ENCODE measurements around the gene IGFBP5.

Gene IGFBP5

DNA sequence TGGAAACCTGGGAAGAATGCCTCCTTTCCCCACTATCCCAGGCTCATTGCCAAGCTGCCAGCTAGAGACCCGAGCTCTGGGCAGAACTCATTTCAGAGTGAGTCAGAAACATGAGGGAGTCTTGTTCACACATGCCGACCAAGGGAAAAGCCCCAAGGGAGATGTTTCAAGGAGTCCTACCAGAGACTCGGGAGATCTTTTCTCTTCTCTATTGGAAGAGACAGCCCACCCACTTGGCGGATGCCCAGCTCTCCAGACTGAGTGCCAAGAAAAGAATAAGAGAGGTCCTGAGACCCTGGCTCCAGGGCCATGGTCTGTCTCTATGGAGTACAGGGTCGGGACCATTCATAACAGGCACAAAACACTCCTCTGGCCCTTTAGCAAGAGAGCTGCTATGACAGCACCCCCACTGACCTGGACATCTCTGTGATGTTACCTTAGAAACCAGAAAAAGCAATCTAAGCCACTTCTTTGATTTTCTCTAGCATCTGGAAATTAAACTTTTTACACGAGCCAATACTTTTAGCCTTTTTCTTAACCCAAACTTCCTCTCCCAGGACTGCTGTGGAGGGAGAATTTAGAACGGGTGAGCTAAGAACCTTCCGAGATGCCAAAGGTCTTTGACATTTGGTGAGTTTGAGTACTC lies 18.5 kb upstream of the IGFBP5 start:
- no peak for DNase-seq

- no peak for DNase-seq
Observed at GRCh38 chr2:216711348-216711747, 16.0 kb upstream of the IGFBP5 start.

- DNase-seq, result no peak
Observed at GRCh38 chr2:216710551-216711301, 15.4 kb upstream of the IGFBP5 start.

- no peak for DNase-seq
Observed at GRCh38 chr2:216702756-216703155, 7.4 kb upstream of the IGFBP5 start.

DNA sequence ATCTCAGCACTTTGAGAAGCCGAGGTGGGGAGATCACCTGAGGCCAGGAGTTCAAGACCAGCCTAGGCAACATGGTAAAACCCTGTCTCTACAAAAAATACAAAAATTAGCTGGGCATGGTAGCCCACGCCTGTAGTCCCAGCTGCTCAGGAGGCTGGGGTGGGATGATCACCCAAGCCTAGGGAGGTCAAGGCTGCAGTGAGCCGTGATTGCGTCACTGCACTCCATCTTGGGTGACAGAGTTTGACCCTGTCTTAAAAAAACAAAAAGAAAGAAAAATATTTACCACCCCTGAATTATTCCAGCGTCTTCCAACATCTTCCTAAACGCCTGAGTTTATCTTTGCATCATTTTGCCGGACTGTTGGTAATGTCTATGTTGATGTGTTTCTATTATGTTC lies 6.2 kb upstream of the IGFBP5 start:
- no peak for DNase-seq

- peak in 1 of 3 experiments; percentile 33 for DNase-seq
Observed at GRCh38 chr2:216700781-216701180, 5.4 kb upstream of the IGFBP5 start.

DNA sequence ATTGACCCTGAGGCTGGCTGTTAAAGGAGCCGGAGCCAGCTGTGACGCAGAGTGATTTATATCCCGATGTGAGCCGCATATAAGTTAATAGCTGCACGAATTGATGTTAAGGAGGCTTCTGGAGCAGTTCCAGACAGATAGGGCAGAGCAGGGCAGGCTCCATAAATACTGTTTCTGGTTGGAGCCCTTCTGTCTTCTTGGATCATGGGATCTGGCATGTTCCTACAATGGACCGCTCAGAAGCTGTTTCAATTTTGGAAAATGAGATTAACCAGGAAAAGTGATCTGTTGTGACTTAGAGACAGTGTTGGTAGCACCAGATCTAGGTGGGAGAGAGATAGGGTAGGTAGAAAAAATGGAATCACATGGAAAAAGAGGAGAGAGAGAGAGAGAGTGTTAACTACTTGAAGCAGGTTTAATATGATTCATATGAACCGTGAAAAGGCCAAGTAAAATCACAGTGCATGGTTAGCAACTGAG lies 4.8 kb upstream of the IGFBP5 start:
- peak; percentile 72 to 93 (median 76) for DNase-seq

GRCh38 chr2:216698895-216699294 lies 3.5 kb upstream of the IGFBP5 start:
- DNase-seq, result peak; percentile 57 to 89 (median 68)

- DNase-seq, result peak in 1 of 3 experiments; percentile 47
Observed at GRCh38 chr2:216698293-216698692, 2.9 kb upstream of the IGFBP5 start.

DNA sequence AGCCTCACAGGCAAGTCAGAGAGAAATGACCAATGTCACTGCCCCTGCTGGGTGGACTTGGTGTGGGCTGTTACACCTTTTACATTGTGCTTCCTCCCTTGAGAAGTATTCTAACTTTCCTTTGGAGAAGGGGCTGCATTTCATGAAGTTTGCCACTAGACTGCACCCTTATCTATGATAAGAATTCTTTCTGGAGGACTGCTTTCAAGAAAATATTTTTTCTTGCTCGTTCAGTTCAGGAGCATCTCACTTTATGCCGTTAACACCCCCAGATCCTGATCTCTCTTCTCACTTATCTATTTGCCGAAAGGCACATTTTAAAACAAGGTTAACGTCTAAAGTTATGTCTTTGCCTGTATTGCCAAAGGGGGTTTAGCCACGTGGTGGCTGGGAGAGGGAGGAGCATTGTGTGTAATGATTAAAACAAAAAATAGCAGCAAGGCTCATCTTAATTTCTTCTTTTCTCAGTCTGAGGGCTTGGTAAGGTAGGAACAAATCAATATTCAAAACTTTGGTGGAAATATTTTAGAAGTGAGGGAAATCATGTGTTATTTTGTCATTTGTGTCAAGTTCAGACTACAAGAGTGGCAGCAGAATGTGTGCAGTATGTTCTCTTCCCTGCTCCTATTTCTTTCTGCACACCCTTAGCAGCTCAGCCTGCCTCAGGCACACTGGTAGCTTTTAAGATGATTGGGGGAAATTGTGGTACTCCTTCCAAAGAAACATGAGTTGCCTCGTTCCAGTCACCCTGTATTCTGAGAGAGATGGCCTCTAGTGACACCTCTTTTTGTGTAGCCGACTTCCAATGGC lies 1.6 kb upstream of the IGFBP5 start:
- peak in 2 of 3 experiments; percentile 33 to 62 for DNase-seq

GRCh38 chr2:216696321-216696720 lies 972 bp upstream of the IGFBP5 start:
- peak in 1 of 3 experiments; percentile 48 for DNase-seq

DNA sequence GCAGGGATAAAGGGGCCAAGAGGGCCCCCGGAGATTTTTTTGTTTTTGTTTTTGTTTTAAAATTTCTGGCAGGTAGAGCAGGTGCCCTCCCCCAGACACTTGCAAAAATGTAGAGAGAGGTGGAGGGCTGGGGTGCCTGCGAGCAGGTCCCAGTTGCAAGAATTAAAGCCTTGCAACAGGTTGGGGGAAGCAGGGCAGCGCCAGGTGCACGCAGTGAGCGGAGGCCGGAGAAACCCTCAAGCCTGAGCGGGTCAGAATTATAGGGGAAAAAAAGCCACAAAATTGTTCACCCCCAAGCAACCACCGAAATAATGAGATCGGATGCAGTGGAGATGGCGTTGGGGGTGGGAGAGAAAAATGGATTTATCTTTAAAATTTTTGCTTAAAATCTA lies 527 bp downstream of the IGFBP5 start:
- peak in 2 of 3 experiments; percentile 67 to 76 for DNase-seq

- peak; percentile 49 to 85 (median 82) for DNase-seq
Observed at GRCh38 chr2:216694082-216694825, 1.1 kb downstream of the IGFBP5 start.

DNA sequence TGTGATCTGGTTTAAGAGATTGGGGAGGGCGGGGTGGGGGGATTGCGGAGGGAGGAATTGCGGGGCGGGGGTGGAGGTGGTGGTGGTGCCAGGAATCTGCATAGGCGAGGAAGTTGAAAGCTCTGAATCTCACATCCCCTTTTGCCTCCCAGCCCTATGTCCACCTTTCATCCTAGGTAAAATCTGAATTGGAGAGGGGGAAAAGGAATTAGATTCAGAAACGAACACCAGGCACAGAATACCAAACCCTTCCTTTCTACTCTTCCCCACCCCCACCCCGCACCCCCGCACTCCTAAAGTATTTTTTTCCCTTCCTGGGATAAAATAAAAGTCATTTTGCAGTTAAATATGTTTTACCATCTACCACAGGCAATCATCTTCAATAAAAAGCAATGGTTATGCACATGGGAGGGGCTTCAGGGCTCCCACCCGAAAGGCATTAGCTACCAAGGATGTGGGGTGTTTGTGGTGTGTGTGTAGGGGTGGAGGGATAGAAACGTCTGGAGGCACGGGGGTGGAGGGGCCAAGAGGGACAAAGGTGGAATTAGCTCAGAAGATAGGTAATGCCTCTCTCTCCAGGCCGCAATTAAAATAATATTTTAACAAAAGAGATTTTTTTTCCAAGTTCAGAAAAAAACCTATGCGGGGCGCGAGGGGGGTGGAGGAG lies 1.8 kb downstream of the IGFBP5 start:
- DNase-seq, result peak in 2 of 3 experiments; percentile 68 to 72

DNA sequence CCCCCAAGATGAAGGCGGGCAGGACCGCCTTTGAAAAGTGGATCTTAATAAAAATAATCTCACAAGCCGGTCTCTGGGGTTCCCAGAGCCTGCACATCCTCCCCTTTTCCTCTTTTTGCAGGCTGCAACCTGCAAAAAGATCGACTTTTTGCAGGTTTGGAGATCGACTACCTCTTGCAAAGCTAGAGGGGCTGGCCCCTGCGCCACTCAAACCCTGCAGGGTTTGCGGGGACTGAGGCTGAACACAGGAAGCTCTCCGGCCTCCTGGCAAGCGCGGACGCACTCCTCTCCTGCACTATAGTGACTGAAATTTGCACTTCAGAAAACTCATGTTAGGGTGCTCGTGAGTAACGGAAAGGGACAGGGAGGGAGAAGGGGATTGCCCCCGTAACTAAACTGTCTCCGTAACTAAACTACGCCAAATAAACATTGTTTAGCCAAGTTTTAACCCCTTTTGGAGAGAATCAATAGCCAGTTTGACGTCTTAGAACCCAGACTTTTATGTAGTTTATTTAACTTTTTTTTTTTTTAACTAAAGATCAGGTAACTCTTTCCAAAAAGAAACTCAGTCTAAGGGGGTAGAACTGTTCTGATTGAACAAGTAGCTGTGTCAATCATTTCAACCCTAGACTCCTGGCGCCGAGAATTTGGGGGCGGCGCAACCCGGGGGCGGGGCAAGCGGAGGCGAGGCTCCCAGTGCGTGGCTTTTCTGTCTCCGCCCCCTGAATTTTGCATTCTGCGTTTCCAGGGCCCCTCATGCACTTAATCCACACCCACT lies 2.5 kb downstream of the IGFBP5 start:
- DNase-seq, result peak; percentile 90 to 96 (median 90)

GRCh38 chr2:216690853-216691741 lies 4.3 kb downstream of the IGFBP5 start:
- peak; percentile 57 to 92 (median 82) for DNase-seq

GRCh38 chr2:216690456-216690852 lies 4.9 kb downstream of the IGFBP5 start:
- no peak for DNase-seq

DNA sequence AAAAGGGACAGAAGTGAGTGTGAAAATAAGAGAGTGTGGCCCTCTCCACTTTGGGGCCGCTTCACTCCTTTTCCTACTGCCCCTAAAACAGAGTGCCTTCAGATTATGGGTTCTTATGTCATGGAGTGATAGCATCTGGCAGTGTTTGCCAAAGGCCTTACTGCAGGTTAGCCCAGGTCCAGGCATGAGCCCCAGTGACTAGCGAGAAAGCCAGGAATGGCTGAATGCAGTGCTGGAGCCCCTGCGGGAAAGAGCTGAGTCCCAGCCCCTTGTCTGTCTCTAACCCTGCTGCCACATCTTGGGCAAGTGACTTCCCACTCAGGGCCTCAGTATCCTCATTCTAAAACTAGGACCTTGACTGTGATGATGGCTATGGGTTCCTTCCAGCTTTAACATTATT lies 6.0 kb downstream of the IGFBP5 start:
- no peak for DNase-seq

DNA sequence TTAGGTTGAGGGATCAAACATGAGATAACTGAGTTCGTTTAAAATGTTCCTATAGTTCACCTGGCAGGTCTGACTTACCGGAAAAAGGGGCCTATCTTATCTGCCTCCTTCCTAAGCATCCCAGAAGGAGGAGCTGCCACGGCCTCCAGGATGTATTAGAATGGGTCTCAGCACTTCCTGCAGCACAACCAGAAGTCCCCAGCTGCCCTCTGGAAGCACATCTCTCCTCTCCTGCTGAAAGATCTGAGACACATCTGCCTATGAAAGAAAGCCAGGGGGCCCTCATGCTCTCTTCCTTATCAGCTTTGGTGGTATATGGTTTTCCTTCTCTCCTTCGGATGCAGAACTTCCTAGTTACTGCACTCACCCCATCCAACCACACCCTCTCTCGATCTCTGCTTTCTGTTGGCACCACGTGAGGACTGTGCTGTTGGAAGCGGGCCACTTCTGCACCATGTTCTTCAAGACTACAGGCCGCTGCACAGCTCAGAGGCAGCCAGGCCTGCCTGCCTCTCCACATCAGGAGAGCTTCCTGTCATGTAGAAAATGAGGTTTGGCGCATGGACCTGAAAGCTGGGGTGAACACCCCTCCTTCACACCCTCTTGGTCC lies 6.5 kb downstream of the IGFBP5 start:
- DNase-seq, result no peak

DNA sequence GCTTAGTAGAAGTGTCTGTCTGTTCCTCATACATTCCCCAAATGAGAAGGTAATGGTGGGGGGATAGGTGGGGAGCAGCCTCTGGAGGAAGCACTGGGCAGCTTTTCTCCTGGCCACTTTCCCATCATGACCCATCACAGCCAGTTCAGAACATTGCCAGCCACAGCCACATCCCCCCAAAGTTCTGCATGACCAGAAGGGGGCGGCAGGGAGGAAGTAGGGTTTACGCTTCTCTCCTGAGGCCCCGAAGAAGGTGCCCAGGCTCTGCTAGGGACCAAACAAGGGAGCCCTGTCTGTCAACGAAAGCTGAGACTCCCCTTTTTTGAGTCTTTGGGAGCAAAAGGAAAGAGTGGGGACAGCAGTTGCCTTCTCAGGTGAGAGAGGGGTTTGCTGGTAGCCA lies 7.7 kb downstream of the IGFBP5 start:
- DNase-seq, result peak in 1 of 3 experiments; percentile 5
